ENCODE results near the gene AGAP3. TPM values are rescaled to one million over a fixed set of nuclear protein-coding genes. Genes with fewer than 3 reads are reported as not detected.

Gene AGAP3
- total and polyA plus RNA-seq, 4 donors, result 75.9 to 194 (median 110) TPM

DNA sequence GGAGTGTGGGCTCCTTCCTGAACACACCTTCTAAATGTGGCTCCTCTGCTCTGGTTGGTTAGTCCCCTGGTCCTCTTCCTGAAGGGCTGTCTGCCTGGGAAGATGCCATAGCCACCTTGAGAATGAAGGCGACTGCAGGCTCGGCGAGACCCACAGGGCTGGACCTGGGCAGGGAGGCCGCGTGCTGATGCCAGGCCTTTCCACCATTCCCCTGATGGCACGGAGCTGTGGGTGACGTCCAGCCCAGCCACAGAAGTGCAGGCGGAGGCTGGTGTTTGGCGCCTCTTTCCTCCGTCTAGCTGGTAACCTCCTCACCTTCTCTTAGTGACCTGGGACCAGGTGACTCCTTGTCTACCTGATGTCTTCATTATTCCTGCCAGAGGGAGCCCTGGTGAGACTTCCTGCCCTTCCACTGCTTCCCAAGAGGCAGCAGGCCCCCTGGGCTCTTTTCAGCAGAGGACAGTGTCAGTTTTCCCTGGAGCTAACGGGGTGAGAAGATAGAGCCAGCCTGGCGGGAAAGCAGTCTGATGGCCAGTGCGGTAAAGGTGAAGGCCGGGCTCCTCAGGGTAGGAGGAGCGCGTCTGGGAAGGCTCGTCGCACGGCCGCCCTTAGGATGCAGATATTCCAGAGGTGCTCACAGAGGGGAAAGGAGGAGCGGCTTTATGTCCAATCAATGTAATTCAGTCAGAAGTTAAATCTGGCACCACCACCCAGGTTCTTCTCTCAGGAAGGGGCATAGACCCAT is 46.4 kb downstream of the AGAP3 start:
- no peak overlapping the region for H3K4me3 ChIP-seq
- TF ChIP-seq, protein P1, sequence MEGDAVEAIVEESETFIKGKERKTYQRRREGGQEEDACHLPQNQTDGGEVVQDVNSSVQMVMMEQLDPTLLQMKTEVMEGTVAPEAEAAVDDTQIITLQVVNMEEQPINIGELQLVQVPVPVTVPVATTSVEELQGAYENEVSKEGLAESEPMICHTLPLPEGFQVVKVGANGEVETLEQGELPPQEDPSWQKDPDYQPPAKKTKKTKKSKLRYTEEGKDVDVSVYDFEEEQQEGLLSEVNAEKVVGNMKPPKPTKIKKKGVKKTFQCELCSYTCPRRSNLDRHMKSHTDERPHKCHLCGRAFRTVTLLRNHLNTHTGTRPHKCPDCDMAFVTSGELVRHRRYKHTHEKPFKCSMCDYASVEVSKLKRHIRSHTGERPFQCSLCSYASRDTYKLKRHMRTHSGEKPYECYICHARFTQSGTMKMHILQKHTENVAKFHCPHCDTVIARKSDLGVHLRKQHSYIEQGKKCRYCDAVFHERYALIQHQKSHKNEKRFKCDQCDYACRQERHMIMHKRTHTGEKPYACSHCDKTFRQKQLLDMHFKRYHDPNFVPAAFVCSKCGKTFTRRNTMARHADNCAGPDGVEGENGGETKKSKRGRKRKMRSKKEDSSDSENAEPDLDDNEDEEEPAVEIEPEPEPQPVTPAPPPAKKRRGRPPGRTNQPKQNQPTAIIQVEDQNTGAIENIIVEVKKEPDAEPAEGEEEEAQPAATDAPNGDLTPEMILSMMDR (IDR thresholded peaks at IDR 0.05; ENCODE audit: control extremely low read depth, extremely low read depth), result no peak
- no peak overlapping the region for H3K27ac ChIP-seq (ENCODE audit: low read depth in 1 of 2, low read length in 1 of 2)
- no peaks in the 10 kb centered on the region for H3K27me3 ChIP-seq (ENCODE audit: control insufficient read depth in 3 of 3, insufficient read depth in 3 of 3, low read length in 2 of 3)
- peaks cover 0 to 4% (median 0%) of the 10 kb centered on the region in 4 donors for H3K9me3 ChIP-seq (ENCODE audit: control insufficient read depth in 4 of 4, insufficient read depth in 3 of 4, low read length in 3 of 4)
- ATAC-seq (ENCODE audit: insufficient read depth, low FRiP score) (no peak), DNase-seq (no peak)
- H3K4me1 ChIP-seq (ENCODE audit: control insufficient read depth in 5 of 5, insufficient read depth in 5 of 5, low read length in 5 of 5), result peaks cover 0 to 14% (median 0%) of the 10 kb centered on the region in 5 donors
- no peak overlapping the region for H3K9ac ChIP-seq (ENCODE audit: insufficient read depth in 1 of 2, low read length in 2 of 2)
- 96 to 97% methylated on average over 21 of the region's 21 CpGs for WGBS, 2 donors
- peaks cover 0 to 90% (median 35%) of the 10 kb centered on the region in 4 donors for H3K36me3 ChIP-seq (ENCODE audit: control insufficient read depth in 4 of 4, insufficient read depth in 4 of 4, low read length in 4 of 4)

DNA sequence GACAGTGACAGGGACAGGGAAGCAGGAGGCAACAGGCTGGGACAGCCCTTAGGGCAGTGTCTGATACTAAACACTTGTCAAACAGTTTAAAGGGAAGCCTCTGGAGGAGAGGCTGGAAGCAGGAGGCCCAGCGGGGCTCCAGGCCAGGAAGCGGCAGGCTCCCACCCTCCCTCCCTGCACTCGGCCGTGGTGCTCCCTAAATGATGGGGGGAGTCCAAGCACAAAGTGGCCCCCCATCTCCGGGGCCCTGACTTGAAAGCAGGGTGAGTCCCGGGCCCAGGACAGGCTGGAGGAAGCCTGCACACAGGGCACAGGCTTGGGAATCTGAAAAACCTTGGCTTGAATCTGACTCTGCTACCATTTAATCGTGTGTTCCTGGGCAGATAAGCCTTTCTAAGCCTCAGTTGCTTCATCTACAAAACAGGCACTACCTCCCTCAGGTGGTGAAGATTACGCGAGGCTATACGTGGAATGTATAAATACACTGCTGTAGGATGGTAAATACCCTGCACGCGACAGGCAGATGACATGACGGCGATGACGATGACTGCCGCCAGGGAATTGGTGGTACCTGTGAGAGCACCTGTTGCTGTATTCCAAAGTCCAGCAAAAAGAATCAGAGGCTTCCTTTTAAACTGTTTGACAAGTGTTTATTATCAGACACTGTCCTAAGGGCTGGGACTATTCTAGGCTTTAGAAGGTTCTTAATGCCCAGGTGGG is 47.2 kb downstream of the AGAP3 start:
- H3K27me3 ChIP-seq (ENCODE audit: control insufficient read depth in 3 of 3, insufficient read depth in 3 of 3, low read length in 2 of 3), result no peaks in the 10 kb centered on the region
- no peak overlapping the region for H3K4me3 ChIP-seq
- peaks cover 0 to 90% (median 30%) of the 10 kb centered on the region in 4 donors for H3K36me3 ChIP-seq (ENCODE audit: control insufficient read depth in 4 of 4, insufficient read depth in 4 of 4, low read length in 4 of 4)
- 93 to 97% methylated on average over 16 of the region's 16 CpGs for WGBS, 2 donors
- no peak overlapping the region for H3K9ac ChIP-seq (ENCODE audit: insufficient read depth in 1 of 2, low read length in 2 of 2)
- no peak overlapping the region for H3K27ac ChIP-seq (ENCODE audit: low read depth in 1 of 2, low read length in 1 of 2)
- H3K4me1 ChIP-seq (ENCODE audit: control insufficient read depth in 5 of 5, insufficient read depth in 5 of 5, low read length in 5 of 5), result peaks cover 0 to 14% (median 0%) of the 10 kb centered on the region in 5 donors
- TF ChIP-seq, protein P1 (IDR thresholded peaks at IDR 0.05; ENCODE audit: control extremely low read depth, extremely low read depth), result no peak
- ATAC-seq (ENCODE audit: insufficient read depth, low FRiP score) (no peak), DNase-seq (no peak)
- peaks cover 0 to 4% (median 0%) of the 10 kb centered on the region in 4 donors for H3K9me3 ChIP-seq (ENCODE audit: control insufficient read depth in 4 of 4, insufficient read depth in 3 of 4, low read length in 3 of 4)

DNA sequence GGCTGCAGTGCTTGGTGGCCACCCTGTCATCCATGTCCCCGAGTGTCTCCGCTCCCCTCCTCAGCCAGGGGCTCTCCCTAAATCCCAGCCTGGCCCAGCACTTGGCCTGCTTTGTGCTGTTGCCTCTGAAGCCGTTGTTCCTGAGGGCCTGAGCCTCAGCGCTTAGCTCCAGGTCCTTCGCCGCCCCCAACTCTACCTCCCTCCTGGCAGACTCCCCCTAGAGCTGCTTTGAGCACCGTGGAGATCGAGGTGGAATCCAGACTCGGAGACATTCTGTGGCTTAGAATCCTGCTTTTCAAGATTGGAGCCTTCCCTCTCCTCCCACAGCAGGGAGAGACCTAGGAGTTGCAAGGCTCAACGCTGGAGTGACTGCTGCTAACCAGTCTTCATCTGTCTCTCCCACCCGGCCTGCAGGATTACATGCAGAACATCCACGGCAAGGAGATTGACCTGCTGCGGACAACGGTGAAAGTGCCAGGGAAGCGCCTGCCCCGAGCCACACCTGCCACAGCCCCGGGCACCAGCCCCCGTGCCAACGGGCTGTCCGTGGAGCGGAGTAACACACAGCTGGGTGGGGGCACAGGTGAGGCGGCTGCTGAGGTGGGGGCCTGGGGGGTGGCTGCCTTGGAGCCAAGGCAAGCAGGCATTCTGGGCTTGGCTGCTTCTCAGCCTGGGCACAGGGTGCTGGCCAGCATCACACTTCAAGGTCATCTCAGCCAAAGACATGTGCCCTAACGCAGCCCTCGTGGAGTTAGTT is 47.9 kb downstream of the AGAP3 start:
- peaks cover 0 to 14% (median 0%) of the 10 kb centered on the region in 5 donors for H3K4me1 ChIP-seq (ENCODE audit: control insufficient read depth in 5 of 5, insufficient read depth in 5 of 5, low read length in 5 of 5)
- TF ChIP-seq, protein P1 (IDR thresholded peaks at IDR 0.05; ENCODE audit: control extremely low read depth, extremely low read depth), result no peak
- no peak overlapping the region for H3K27ac ChIP-seq (ENCODE audit: low read depth in 1 of 2, low read length in 1 of 2)
- 94 to 98% methylated on average over 24 of the region's 24 CpGs for WGBS, 2 donors
- no peak overlapping the region for H3K9ac ChIP-seq (ENCODE audit: insufficient read depth in 1 of 2, low read length in 2 of 2)
- DNase-seq, result peak in 1 of 3 donors; percentile 7
- H3K4me3 ChIP-seq, result no peak overlapping the region
- no peak for ATAC-seq (ENCODE audit: insufficient read depth, low FRiP score)
- H3K36me3 ChIP-seq (ENCODE audit: control insufficient read depth in 4 of 4, insufficient read depth in 4 of 4, low read length in 4 of 4), result peaks cover 0 to 88% (median 26%) of the 10 kb centered on the region in 4 donors
- H3K9me3 ChIP-seq (ENCODE audit: control insufficient read depth in 4 of 4, insufficient read depth in 3 of 4, low read length in 3 of 4), result peaks cover 0 to 4% (median 0%) of the 10 kb centered on the region in 4 donors
- H3K27me3 ChIP-seq (ENCODE audit: control insufficient read depth in 3 of 3, insufficient read depth in 3 of 3, low read length in 2 of 3), result no peaks in the 10 kb centered on the region
